ENCODE results near the gene OTOP3. TPM values are rescaled to one million over a fixed set of nuclear protein-coding genes. Genes with fewer than 3 reads are reported as not detected.

OTOP3 gene
- total RNA-seq, 1 experiment from 2014 or later: not detected

DNA sequence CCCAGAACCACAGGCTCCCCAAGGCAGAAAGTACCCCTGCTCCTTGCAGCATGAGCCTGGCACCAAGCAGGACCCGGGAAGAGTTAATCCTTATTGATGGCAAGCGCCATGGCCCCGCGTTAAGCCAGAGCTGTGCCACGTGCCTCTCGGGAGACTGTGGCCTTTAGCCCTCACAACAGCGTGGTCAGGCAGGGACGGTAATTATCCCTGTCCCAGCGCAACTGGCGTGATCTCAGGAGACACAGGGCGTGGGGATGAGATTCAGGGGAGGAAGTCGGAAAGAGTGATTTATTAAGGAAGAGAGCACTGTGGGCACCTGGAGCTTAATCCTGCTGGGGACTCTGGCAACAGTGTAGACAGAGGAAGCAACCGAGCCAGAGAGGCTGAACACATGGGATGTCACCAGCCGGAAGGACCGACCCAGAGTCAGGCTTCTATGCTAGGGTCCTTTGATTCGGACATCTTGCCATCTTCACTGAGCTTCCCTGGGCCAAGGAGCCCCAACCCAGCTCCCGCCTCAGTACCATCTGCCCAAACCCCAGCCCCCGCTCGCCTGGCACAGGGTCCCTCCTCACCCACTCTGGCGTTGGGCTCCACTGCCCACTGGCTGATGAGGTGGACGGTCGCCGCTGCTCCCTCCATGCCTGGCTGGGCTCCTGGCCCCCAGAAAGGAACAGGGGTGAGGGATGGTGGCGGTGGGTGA is 16.9 kb downstream of the OTOP3 start:
- H3K4me3 ChIP-seq: no peak overlapping the region
- TF ChIP-seq EZH2 (IDR thresholded peaks at IDR 0.05; ENCODE audit: low read depth): no peak
- TF ChIP-seq, protein P1, sequence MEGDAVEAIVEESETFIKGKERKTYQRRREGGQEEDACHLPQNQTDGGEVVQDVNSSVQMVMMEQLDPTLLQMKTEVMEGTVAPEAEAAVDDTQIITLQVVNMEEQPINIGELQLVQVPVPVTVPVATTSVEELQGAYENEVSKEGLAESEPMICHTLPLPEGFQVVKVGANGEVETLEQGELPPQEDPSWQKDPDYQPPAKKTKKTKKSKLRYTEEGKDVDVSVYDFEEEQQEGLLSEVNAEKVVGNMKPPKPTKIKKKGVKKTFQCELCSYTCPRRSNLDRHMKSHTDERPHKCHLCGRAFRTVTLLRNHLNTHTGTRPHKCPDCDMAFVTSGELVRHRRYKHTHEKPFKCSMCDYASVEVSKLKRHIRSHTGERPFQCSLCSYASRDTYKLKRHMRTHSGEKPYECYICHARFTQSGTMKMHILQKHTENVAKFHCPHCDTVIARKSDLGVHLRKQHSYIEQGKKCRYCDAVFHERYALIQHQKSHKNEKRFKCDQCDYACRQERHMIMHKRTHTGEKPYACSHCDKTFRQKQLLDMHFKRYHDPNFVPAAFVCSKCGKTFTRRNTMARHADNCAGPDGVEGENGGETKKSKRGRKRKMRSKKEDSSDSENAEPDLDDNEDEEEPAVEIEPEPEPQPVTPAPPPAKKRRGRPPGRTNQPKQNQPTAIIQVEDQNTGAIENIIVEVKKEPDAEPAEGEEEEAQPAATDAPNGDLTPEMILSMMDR (conservative IDR thresholded peaks at IDR 0.05): no peak
- no peaks in the 10 kb centered on the region for H3K9me2 ChIP-seq (ENCODE audit: insufficient read depth)
- no peaks in the 10 kb centered on the region for H3K27me3 ChIP-seq (ENCODE audit: insufficient read depth, low read depth)
- H3K4me1 ChIP-seq (replicated peaks; ENCODE audit: insufficient read depth): peaks cover 7% of the 10 kb centered on the region; the same call in 1 of the 2 replicates
- H3K27ac ChIP-seq: no peak overlapping the region
- H3K9me3 ChIP-seq (ENCODE audit: insufficient read depth, low read depth): no peaks in the 10 kb centered on the region
- H3K4me2 ChIP-seq: no peak overlapping the region
- no peak for DNase-seq
- BruUV-seq (replicated peaks): no TSS peak
- 0 out of 2 replicates have a peak, but pooled peaks cover 4% of the 10 kb centered on the region for H3K36me3 ChIP-seq (ENCODE audit: low read depth)
- no peaks in the 10 kb centered on the region for H4K20me1 ChIP-seq (ENCODE audit: insufficient read depth)
- no peaks in the 10 kb centered on the region for H3K79me2 ChIP-seq (ENCODE audit: low read depth)
- ChIA-PET CTCF (interaction anchor here (0.5 kb wide), 1 partner anchor 361 kb away, joined by 4 read pairs; the partner anchor contains the start of gene CD300LD), POLR2A (ENCODE audit: unreplicated experiment) (interaction anchor here (0.5 kb wide), 1 partner anchor 29 kb away, joined by 4 read pairs; no protein-coding TSS in a partner anchor)
- peaks cover 3% of the 10 kb centered on the region; the same call in 1 of the 2 replicates for H3F3A ChIP-seq (ENCODE audit: insufficient read depth, low read depth)
- H2AFZ ChIP-seq: no peak overlapping the region
- intact Hi-C loops (cut with micrococcal nuclease; ENCODE audit: unreplicated experiment): loop anchor here (10.0 kb wide), 1 partner anchor 178 kb away; the partner anchor contains the start of gene NAT9

DNA sequence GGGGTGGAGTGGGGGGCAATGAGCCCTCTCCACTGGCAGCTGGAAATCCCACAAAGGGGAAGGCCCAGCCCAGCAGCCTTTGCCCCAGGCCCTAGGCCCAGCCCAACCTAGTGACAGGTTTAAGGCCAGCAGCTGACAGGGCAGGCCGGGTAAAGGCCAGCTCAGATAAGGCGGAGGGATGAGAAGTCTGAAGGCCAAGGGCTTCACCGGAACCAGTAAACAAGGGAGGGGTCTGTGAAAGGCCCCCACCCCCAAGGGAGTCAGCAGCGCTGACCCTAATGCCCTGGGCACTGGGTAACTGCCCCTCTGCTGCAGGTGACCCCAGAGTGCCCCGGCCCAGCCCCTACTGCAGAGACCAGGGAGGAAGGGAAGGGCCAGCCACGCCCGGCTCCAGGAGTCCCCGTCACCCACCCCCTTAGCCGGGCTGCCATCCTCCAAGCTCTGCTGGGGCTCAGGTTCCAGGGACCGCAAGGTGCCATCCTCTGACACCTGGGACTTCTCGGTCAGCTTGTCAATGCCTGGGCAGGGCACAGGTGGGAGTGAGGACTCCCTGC is 17.5 kb downstream of the OTOP3 start:
- H3K27me3 ChIP-seq (ENCODE audit: insufficient read depth, low read depth): no peaks in the 10 kb centered on the region
- no peaks in the 10 kb centered on the region for H4K20me1 ChIP-seq (ENCODE audit: insufficient read depth)
- peaks cover 3% of the 10 kb centered on the region; the same call in 1 of the 2 replicates for H3F3A ChIP-seq (ENCODE audit: insufficient read depth, low read depth)
- H3K36me3 ChIP-seq (ENCODE audit: low read depth): 0 out of 2 replicates have a peak, but pooled peaks cover 4% of the 10 kb centered on the region
- intact Hi-C loops (cut with micrococcal nuclease; ENCODE audit: unreplicated experiment): loop anchor here (10.0 kb wide), 1 partner anchor 178 kb away; the partner anchor contains the start of gene NAT9
- H3K4me1 ChIP-seq (replicated peaks; ENCODE audit: insufficient read depth): peaks cover 7% of the 10 kb centered on the region; the same call in 1 of the 2 replicates
- BruUV-seq (replicated peaks): no TSS peak
- no peak for DNase-seq
- no peak overlapping the region for H2AFZ ChIP-seq
- TF ChIP-seq EZH2 (IDR thresholded peaks at IDR 0.05; ENCODE audit: low read depth): no peak
- TF ChIP-seq, protein P1 (conservative IDR thresholded peaks at IDR 0.05): no peak
- no peaks in the 10 kb centered on the region for H3K9me2 ChIP-seq (ENCODE audit: insufficient read depth)
- H3K4me2 ChIP-seq: no peak overlapping the region
- no peaks in the 10 kb centered on the region for H3K79me2 ChIP-seq (ENCODE audit: low read depth)
- no peaks in the 10 kb centered on the region for H3K9me3 ChIP-seq (ENCODE audit: insufficient read depth, low read depth)
- no peak overlapping the region for H3K27ac ChIP-seq
- no peak overlapping the region for H3K4me3 ChIP-seq
- ChIA-PET CTCF (interaction anchor here (0.5 kb wide), 1 partner anchor 361 kb away, joined by 4 read pairs; the partner anchor contains the start of gene CD300LD), POLR2A (ENCODE audit: unreplicated experiment) (no interaction called here)

DNA sequence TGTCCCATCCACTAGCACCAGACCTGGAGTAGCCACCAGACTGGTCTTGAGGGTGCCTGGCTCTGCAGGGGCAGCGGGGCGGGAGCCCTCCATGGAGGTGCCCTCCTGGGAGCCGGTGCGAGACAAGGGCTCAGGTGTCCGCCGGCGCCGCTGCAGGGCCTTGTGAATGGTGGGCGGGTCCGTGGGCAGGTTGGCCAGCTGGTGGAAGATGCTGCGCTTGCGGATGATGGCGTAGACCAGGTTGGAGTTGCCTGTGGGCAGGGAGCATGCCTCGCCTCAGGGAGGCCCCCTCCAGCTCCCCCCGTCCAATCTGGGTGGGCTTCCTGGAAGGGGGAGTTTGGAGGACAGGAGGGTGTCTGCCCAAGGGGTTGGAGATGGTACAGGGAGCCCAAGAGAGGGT is 18.4 kb downstream of the OTOP3 start:
- Histone ChIP-seq H3K4me2 (no peak overlapping the region), H2AFZ (no peak overlapping the region), H4K20me1 (ENCODE audit: insufficient read depth) (no peaks in the 10 kb centered on the region), H3K27ac (no peak overlapping the region), H3K36me3 (ENCODE audit: low read depth) (0 out of 2 replicates have a peak, but pooled peaks cover 4% of the 10 kb centered on the region), H3K9me2 (ENCODE audit: insufficient read depth) (no peaks in the 10 kb centered on the region), H3K4me1 (replicated peaks; ENCODE audit: insufficient read depth) (peaks cover 7% of the 10 kb centered on the region; the same call in 1 of the 2 replicates), H3F3A (ENCODE audit: insufficient read depth, low read depth) (peaks cover 3% of the 10 kb centered on the region; the same call in 1 of the 2 replicates), H3K27me3 (ENCODE audit: insufficient read depth, low read depth) (no peaks in the 10 kb centered on the region), H3K9me3 (ENCODE audit: insufficient read depth, low read depth) (no peaks in the 10 kb centered on the region), H3K79me2 (ENCODE audit: low read depth) (no peaks in the 10 kb centered on the region), H3K4me3 (no peak overlapping the region)
- intact Hi-C loops (cut with micrococcal nuclease; ENCODE audit: unreplicated experiment): loop anchor here (10.0 kb wide), 1 partner anchor 179 kb away; the partner anchor contains the start of gene NAT9
- BruUV-seq (replicated peaks): no TSS peak
- TF ChIP-seq EZH2 (IDR thresholded peaks at IDR 0.05; ENCODE audit: low read depth): no peak
- ChIA-PET POLR2A (ENCODE audit: unreplicated experiment) (no interaction called here), CTCF (no interaction called here)
- no peak for DNase-seq
